CD4-positive, alpha-beta T cell treated with Interferon alpha-2 for 1 hour (primary cell): ENCODE results near the gene PERM1.
A peak's percentile ranks its signal among the peaks of the same experiment; 100 is the strongest.

Experiments
- DNase-seq, 2 donors: peaks; one replicate each; pipeline ENCODE4 v3.0.0-alpha.2; 2020 to 2022

The PERM1 gene

GRCh38 chr1:945688-946556 is 36.0 kb downstream of the PERM1 start:
- no peak for DNase-seq

- DNase-seq = no peak
Observed at GRCh38 chr1:944341-945325, 37.3 kb downstream of the PERM1 start.

GRCh38 chr1:943545-944340 is 38.1 kb downstream of the PERM1 start:
- DNase-seq = no peak

GRCh38 chr1:942864-943533 is 38.9 kb downstream of the PERM1 start:
- DNase-seq = no peak

- no peak for DNase-seq
Observed at GRCh38 chr1:942411-942821, 39.5 kb downstream of the PERM1 start.

GRCh38 chr1:941588-942383 is 40.1 kb downstream of the PERM1 start:
- DNase-seq = peak in 1 of 2 donors; percentile 22

- DNase-seq = no peak
Observed at GRCh38 chr1:941015-941587, 40.8 kb downstream of the PERM1 start.

- peak in 1 of 2 donors; percentile 40 for DNase-seq
Observed at GRCh38 chr1:940107-941014, 41.5 kb downstream of the PERM1 start.

GRCh38 chr1:939511-940106 is 42.3 kb downstream of the PERM1 start:
- DNase-seq = no peak

- DNase-seq = no peak
Observed at GRCh38 chr1:938711-939489, 43.0 kb downstream of the PERM1 start.

- no peak for DNase-seq
Observed at GRCh38 chr1:938088-938683, 43.7 kb downstream of the PERM1 start.

GRCh38 chr1:937521-937920 is 44.4 kb downstream of the PERM1 start:
- no peak for DNase-seq

GRCh38 chr1:936348-937264 is 45.3 kb downstream of the PERM1 start:
- no peak for DNase-seq

GRCh38 chr1:935751-936231 is 46.1 kb downstream of the PERM1 start:
- DNase-seq = no peak

GRCh38 chr1:934991-935750 is 46.7 kb downstream of the PERM1 start:
- no peak for DNase-seq

GRCh38 chr1:933603-933940 is 48.3 kb downstream of the PERM1 start:
- DNase-seq = no peak
